GM19035 (cell line): ENCODE measurements around the gene RNF14.

Experiments
- ATAC-seq: cut with Tn5 transposase; IDR thresholded peaks from one replicate; pipeline ENCODE4 v1.9.1; 2021; ENCODE audit not compliant: unreplicated experiment

Gene RNF14

GRCh38 chr5:141947316-141947715 lies 21.6 kb upstream of the RNF14 start:
- ATAC-seq = no peak

- ATAC-seq = no peak
Observed at GRCh38 chr5:141948812-141949211, 20.1 kb upstream of the RNF14 start.

GRCh38 chr5:141949511-141949910 lies 19.4 kb upstream of the RNF14 start:
- ATAC-seq = no peak

GRCh38 chr5:141950207-141951005 lies 18.5 kb upstream of the RNF14 start:
- no peak for ATAC-seq

GRCh38 chr5:141951332-141951781 lies 17.5 kb upstream of the RNF14 start:
- peak; percentile 65 for ATAC-seq

- no peak for ATAC-seq
Observed at GRCh38 chr5:141952020-141952419, 16.9 kb upstream of the RNF14 start.

GRCh38 chr5:141954194-141954593 lies 14.7 kb upstream of the RNF14 start:
- ATAC-seq = no peak

GRCh38 chr5:141957367-141957996 lies 11.4 kb upstream of the RNF14 start:
- ATAC-seq = no peak

- no peak for ATAC-seq
Observed at GRCh38 chr5:141958113-141958512, 10.8 kb upstream of the RNF14 start, which contains the start of gene PCDH12. Gene PCDH12, minus strand, starts transcription at chr5:141958202. Its CDS starts 351 bp downstream, at chr5:141957851.

- ATAC-seq = no peak
Observed at GRCh38 chr5:141958546-141959172, 10.2 kb upstream of the RNF14 start.

- ATAC-seq = no peak
Observed at GRCh38 chr5:141960018-141960417, 8.9 kb upstream of the RNF14 start.

GRCh38 chr5:141960449-141961323 lies 8.2 kb upstream of the RNF14 start:
- peak; percentile 98 for ATAC-seq

GRCh38 chr5:141961466-141961865 lies 7.4 kb upstream of the RNF14 start:
- ATAC-seq = no peak

- no peak for ATAC-seq
Observed at GRCh38 chr5:141963701-141964100, 5.2 kb upstream of the RNF14 start.

GRCh38 chr5:141965071-141965470 lies 3.8 kb upstream of the RNF14 start:
- ATAC-seq = no peak

GRCh38 chr5:141966275-141966962 lies 2.5 kb upstream of the RNF14 start:
- ATAC-seq = no peak

- no peak for ATAC-seq
Observed at GRCh38 chr5:141966963-141967333, 2.0 kb upstream of the RNF14 start.

GRCh38 chr5:141969783-141970771 lies 1.2 kb downstream of the RNF14 start:
- peak; percentile 49 for ATAC-seq
